Middle frontal gyrus (tissue), 1 donor: Measurements from ENCODE around the gene ASRGL1.
"Not testable (repeated sequence)": the region's sequence is repeated elsewhere in the genome, so short reads cannot be mapped to it uniquely, and the experiment has no call there.

ENCODE experiments used
- DNase-seq: peaks from one replicate; pipeline ENCODE4 v3.0.0-alpha.2; 2015; ENCODE audit warnings: low spot score; ENCODE audit errors: extremely low spot score

ASRGL1 gene

GRCh38 chr11:62352355-62353336 is 15.4 kb downstream of the ASRGL1 start:
- DNase-seq = no peak

GRCh38 chr11:62353841-62354240 is 16.6 kb downstream of the ASRGL1 start:
- DNase-seq = no peak

- no peak for DNase-seq
Observed at GRCh38 chr11:62358273-62358672, 21.0 kb downstream of the ASRGL1 start.

DNA sequence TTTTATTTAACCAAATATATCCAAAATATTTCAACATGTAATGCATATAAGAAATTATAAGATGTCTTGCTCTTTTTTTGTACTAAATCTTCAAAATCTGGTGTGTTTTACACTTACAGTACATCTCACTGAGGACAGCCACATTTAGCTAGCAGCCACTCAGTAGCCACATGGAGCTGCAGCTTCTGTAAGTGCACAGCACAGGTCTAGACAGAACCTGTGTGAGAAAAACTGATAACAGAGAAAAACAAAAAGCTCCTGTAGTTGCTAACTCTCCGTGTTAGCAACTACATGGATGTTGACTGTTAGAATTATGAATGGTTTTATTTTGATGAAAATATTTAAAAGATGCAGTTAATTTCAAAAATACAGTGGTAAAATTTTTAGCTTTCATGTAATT is 22.2 kb downstream of the ASRGL1 start:
- no peak for DNase-seq

- DNase-seq = no peak
Observed at GRCh38 chr11:62360685-62361084, 23.4 kb downstream of the ASRGL1 start.

DNA sequence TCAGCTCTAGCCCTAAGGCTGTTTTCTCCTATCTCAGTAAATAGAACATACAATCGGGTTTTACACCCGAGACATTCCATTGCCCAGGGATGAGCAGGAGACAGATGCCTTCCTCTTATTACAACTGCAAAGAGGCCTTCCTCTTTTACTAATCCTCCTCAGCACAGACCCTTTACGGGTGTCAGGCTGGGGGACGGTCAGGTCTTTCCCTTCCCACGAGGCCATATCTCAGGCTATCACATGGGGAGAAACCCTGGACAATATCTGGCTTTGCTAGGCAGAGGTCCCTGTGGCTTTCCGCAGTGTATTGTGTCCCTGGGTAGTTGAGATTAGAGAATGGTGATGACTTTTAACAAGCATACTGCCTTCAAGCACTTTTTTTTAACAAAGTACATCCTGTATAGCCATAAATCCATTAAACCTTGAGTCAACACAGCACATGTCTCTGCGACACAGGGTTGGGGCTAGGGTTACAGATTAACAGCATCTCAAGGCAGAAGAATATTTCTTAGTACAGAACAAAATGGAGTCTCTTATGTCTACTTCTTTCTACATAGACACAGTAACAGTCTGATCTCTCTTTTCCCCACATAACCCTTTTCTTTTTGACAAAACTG is 31.7 kb downstream of the ASRGL1 start:
- DNase-seq = not testable (repeated sequence)

GRCh38 chr11:62370743-62371440 is 33.6 kb downstream of the ASRGL1 start:
- no peak for DNase-seq

DNA sequence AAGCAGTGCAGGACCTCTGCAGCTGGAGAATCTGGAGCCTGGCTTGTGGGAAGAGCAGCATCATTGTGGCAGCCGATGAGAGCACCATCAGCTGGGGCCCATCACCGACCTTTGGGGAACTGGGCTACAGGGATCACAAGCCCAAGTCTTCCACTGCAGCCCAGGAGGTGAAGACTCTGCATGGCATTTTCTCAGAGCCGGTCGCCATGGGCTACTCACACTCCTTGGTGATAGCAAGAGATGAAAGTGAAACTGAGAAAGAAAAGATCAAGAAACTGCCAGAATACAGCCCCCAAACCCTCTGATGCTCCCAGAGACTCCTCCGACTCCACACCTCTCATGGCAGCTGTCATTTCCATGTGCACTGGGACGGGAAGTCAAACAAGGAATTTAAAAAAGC is 35.6 kb downstream of the ASRGL1 start:
- DNase-seq = no peak

DNA sequence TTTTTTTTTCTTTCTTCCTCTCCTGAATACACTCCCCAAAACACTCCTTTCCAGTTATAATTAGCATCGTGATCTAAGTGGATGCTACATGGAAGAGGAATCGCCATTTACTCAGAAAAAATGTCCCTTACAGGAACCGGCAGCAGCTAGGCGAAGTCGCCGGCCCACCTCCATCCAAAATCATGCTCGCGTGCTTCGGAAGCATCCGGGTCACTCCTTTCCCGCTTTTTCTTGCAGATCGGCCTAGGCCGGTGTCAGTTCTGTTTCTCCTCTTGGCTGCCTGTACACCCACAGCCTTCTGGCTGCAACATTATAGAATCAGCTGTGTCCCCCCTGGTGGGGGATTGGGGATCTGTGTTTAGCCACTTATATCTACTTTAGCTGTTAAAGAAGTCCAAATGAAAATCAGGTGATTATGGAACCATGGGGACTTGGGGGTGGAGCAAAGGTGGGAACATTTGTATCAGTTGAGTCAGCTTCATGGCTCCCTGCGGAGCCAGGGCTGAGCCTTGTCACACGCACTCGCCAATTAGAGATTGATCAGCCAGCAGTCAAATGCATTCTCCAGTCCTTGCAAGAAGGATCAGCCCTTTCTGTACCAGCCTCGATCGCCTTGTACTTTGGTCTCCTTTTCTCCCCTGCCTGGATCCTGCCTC is 36.3 kb downstream of the ASRGL1 start:
- DNase-seq = no peak

- DNase-seq = no peak
Observed at GRCh38 chr11:62374801-62375200, 37.6 kb downstream of the ASRGL1 start.

DNA sequence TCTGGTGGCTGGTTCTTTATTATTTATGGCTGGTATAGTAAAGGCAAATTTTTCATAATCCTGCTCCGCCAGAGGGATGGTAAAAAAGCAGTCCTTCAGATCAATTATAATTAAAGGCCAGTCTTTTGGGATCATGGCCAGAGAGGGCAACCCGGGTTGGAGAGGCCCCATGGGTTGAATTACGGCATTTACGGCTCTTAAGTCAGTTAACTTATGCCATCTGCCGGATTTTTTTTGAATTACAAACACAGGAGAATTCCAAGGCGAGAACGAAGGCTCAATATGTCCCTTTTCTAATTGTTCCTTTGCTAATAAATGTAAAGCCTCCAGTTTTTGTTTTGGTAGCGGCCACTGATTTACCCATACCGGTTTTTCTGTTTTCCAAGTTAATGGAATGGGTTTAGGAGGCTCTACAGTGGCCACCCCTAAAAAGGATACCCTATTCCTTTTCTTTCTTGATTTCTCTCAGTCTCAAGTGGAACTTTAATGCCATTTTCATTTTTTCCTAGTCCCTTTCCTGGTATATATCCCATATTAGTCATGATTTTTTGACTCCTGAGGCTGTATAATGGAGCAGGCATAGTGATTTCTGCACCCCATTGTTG is 41.3 kb downstream of the ASRGL1 start:
- DNase-seq = peak; percentile 53

GRCh38 chr11:62379586-62379985 is 42.3 kb downstream of the ASRGL1 start:
- DNase-seq = not testable (repeated sequence)

- peak; percentile 73 for DNase-seq
Observed at GRCh38 chr11:62380821-62381245, 43.6 kb downstream of the ASRGL1 start.

DNA sequence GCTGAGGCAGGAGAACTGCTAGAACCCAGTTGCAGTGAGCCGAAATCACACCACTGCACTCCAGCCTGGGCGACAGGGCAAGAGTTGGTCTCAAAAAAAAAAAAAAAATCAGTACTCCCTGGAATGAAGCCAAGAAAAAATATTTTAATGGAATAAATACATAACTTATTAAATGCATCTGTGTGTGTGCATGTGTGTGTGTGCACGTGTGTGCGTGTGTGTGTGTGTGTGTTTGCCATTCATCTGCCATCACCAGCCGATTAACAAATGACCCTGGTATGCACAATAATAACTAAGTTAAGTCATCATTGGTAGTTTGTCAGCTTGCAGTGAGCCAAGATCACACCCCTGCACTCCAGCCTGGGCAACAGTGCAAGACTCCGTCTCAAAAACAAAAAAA is 46.6 kb downstream of the ASRGL1 start:
- no peak for DNase-seq

- not testable (repeated sequence) for DNase-seq
Observed at GRCh38 chr11:62386083-62386482, 48.8 kb downstream of the ASRGL1 start.

- DNase-seq = no peak
Observed at GRCh38 chr11:62387381-62387780, 50.1 kb downstream of the ASRGL1 start.

DNA sequence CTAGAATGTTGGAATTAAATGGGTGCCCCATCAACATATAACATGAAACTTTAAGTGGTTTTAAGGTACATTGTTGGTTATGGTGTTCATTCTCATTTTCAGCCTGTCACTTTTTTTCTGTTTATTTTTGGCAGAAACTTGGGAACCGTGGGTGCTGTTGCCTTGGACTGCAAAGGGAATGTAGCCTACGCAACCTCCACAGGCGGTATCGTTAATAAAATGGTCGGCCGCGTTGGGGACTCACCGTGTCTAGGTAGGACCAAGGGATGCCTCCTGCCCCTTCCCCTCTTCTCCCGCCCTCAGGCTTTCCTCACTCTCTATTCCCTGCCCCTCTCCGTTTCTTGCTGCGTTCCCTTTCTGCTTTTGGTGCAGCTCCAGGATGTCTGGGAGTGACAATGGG is 51.8 kb downstream of the ASRGL1 start:
- DNase-seq = no peak

DNA sequence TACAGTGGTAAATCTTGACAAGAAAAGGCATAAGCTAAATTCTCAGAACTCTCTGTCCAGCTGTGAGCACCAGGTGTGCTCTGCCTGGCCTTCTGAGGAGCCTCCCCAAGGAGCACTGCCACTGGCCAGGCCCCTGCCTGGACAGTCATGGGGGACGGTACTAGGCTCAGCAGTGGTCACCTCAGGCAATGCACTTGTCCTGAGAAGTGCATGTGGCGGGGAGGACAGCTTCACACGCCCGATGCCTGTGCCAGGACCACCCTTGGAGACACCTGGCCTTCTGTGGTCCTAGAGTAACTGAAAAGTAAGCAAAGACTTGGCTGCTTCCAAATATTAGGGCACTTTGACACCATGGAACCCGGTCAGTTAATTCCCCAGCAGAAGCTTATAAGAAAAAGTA is 53.0 kb downstream of the ASRGL1 start:
- no peak for DNase-seq

GRCh38 chr11:62390722-62391121 is 53.5 kb downstream of the ASRGL1 start:
- DNase-seq = no peak

DNA sequence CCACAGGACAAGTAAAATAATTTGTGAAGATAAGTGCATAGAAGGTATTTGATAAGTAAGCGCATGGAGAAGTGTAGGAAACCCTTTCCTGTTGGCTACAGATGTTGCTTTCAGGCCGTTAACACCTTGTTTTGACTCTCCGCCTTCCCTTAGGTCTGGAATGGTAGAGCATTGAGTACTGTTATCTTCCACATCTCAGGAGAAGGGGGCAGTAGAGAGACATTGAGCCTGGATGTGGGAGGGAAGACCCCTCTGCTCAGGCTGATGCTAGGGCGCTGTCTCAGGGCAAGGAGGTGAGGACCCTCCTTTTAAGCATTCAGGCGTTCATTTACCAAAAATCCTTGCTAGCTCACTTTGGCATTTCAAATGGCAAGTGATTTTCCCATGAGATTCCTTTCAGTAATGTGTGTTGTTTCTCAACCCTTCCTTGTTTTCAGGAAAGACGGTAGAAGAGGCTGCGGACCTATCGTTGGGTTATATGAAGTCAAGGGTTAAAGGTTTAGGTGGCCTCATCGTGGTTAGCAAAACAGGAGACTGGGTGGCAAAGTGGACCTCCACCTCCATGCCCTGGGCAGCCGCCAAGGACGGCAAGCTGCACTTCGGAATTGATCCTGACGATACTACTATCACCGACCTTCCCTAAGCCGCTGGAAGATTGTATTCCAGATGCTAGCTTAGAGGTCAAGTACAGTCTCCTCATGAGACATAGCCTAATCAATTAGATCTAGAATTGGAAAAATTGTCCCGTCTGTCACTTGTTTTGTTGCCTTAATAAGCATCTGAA is 54.6 kb downstream of the ASRGL1 start:
- DNase-seq = no peak
